ENCODE results near the gene GATA2.
A peak's percentile ranks its signal among the peaks of the same experiment; 100 is the strongest.

The GATA2 gene

GRCh38 chr3:128455786-128456748, 36.9 kb downstream of the GATA2 start:
- no peak for DNase-seq

- DNase-seq, result no peak
These were observed 37.9 kb downstream of the GATA2 start for GRCh38 chr3:128455116-128455515.

GRCh38 chr3:128454310-128454618, 38.7 kb downstream of the GATA2 start:
- DNase-seq, result no peak

GRCh38 chr3:128453501-128454309, 39.3 kb downstream of the GATA2 start:
- DNase-seq, result no peak

GRCh38 chr3:128452678-128453275, 40.2 kb downstream of the GATA2 start:
- no peak for DNase-seq

GRCh38 chr3:128452120-128452519, 40.9 kb downstream of the GATA2 start:
- no peak for DNase-seq

GRCh38 chr3:128449111-128449638, 43.8 kb downstream of the GATA2 start:
- no peak for DNase-seq

- no peak for DNase-seq
These were observed 44.5 kb downstream of the GATA2 start for GRCh38 chr3:128448491-128448890.

GRCh38 chr3:128447561-128448013, 45.4 kb downstream of the GATA2 start:
- DNase-seq, result no peak

GRCh38 chr3:128446821-128447220, 46.2 kb downstream of the GATA2 start:
- no peak for DNase-seq

GRCh38 chr3:128445357-128445756, 47.6 kb downstream of the GATA2 start:
- DNase-seq, result no peak

GRCh38 chr3:128443771-128444170, 49.2 kb downstream of the GATA2 start:
- DNase-seq, result no peak

GRCh38 chr3:128442949-128443348, 50.1 kb downstream of the GATA2 start:
- no peak for DNase-seq

- no peak for DNase-seq
These were observed 50.9 kb downstream of the GATA2 start for GRCh38 chr3:128442070-128442469.

- DNase-seq, result no peak
These were observed 53.8 kb downstream of the GATA2 start for GRCh38 chr3:128439226-128439625.

- peak in 1 of 2 experiments; percentile 36 for DNase-seq
These were observed 54.4 kb downstream of the GATA2 start for GRCh38 chr3:128438488-128439072.

- DNase-seq, result no peak
These were observed 56.8 kb downstream of the GATA2 start for GRCh38 chr3:128436214-128436613.

GRCh38 chr3:128435561-128435960, 57.4 kb downstream of the GATA2 start:
- DNase-seq, result no peak

GRCh38 chr3:128435058-128435457, 57.9 kb downstream of the GATA2 start:
- peak in 1 of 2 experiments; percentile 56 for DNase-seq

GRCh38 chr3:128434524-128434923, 58.5 kb downstream of the GATA2 start:
- no peak for DNase-seq

- DNase-seq, result no peak
These were observed 59.2 kb downstream of the GATA2 start for GRCh38 chr3:128433837-128434165.

GRCh38 chr3:128432971-128433836, 59.8 kb downstream of the GATA2 start:
- peak in 1 of 2 experiments; percentile 77 for DNase-seq

All from NCI-H526 (cell line).